Testis (tissue), 3 donors: Measurements from ENCODE around the gene LPP. TPM values are rescaled to one million over a fixed set of nuclear protein-coding genes. Genes with fewer than 3 reads are reported as not detected.

Experiments used
- DNase-seq: peaks from one replicate; pipeline ENCODE4 v3.0.0-alpha.2; 2019
- H3K27ac ChIP-seq, 2 donors: fragments of 200-600 bp; sonication (generic); one replicate each; pipeline ENCODE4 v1.5.1; 2019
- H3K27me3 ChIP-seq: fragments of 200-600 bp; sonication (generic); one replicate; pipeline ENCODE4 v1.5.1; 2019
- H3K36me3 ChIP-seq: fragments of 200-600 bp; sonication (generic); one replicate; pipeline ENCODE4 v1.5.1; 2017; ENCODE audit warnings: low read depth; ENCODE audit errors: missing control alignments
- H3K4me1 ChIP-seq: fragments of 200-600 bp; sonication (generic); one replicate; pipeline ENCODE4 v1.5.1; 2019
- H3K4me3 ChIP-seq, 2 donors: fragments of 200-600 bp; sonication (generic); one replicate each; pipeline ENCODE4 v1.5.1; 2017 to 2019
- H3K9me3 ChIP-seq: fragments of 200-600 bp; sonication (generic); one replicate; pipeline ENCODE4 v1.5.1; 2017
- CTCF ChIP-seq, 3 experiments: fragments of 450-650 bp in 2 of 3; fragments of 200-600 bp in 1 of 3; sonication (generic) in 1 of 3; IDR thresholded peaks; one replicate each; pipeline ENCODE4 v1.5.1; 2016 to 2019; ENCODE audit warnings: antibody characterized with exemption in 3 of 3, mild to moderate bottlenecking in 2 of 3, moderate library complexity in 1 of 3
- POLR2A ChIP-seq: fragments of 450-650 bp; IDR thresholded peaks from one replicate; pipeline ENCODE4 v1.6.1; 2017; ENCODE audit warnings: antibody characterized with exemption, mild to moderate bottlenecking, moderate library complexity
- WGBS, 2 donors: methylation state at CpG; one replicate each; pipeline ENCODE4 v1.1.5; 2018; 5-methylcytosine and 5-hydroxymethylcytosine counted together
- intact Hi-C: fragments of 100-400 bp; cut with DNase I; formaldehyde crosslinking; loops from one replicate; pipeline ENCODE4 v1.15.1; 2023; ENCODE audit warnings: low total_unique reads
- polyA plus RNA-seq: library from polyadenylated mRNA; stranded (reverse); fragments of 350-450 nt; fragmentation: Illumina TruSeq; extraction: RNeasy Lipid Tissue Mini Kit (QIAGEN cat#74804); gene quantifications from one replicate; pipeline ENCODE4 v1.2.3, GENCODE V29; 2014; ENCODE audit warnings: low read depth, low replicate concordance; ENCODE audit not compliant: insufficient read depth
- total RNA-seq, 2 donors: library from RNA; depleted of rRNA; stranded (reverse); fragments of >200 nt; gene quantifications; one replicate each; pipeline ENCODE4 v1.2.3, GENCODE V29; 2016

The LPP gene
- total and polyA plus RNA-seq, 3 donors from 2014 or later, result 89.9 to 135 (median 132) TPM

GRCh38 chr3:188673646-188674186 lies 519.8 kb downstream of the LPP start:
- H3K4me3 ChIP-seq, result no peak overlapping the region
- H3K9me3 ChIP-seq, result no peaks in the 10 kb centered on the region
- H3K36me3 ChIP-seq, result no peaks in the 10 kb centered on the region
- TF ChIP-seq POLR2A (no peak), CTCF (IDR thresholded peaks at IDR 0.05) (no peak)
- WGBS, 2 donors, result 78 to 95% methylated on average over 1 of the region's 1 CpG
- no peaks in the 10 kb centered on the region for H3K27me3 ChIP-seq
- H3K27ac ChIP-seq, result no peak overlapping the region
- no peak for DNase-seq
- intact Hi-C loops, result no loop called here
- H3K4me1 ChIP-seq, result no peaks in the 10 kb centered on the region

- WGBS, 2 donors, result 63 to 64% methylated on average over 3 of the region's 3 CpGs
- TF ChIP-seq CTCF (IDR thresholded peaks at IDR 0.05) (no peak), POLR2A (no peak)
- no peak for DNase-seq
- Histone ChIP-seq H3K9me3 (no peaks in the 10 kb centered on the region), H3K36me3 (no peaks in the 10 kb centered on the region), H3K4me3 (no peak overlapping the region), H3K27ac (no peak overlapping the region), H3K27me3 (no peaks in the 10 kb centered on the region), H3K4me1 (no peaks in the 10 kb centered on the region)
- intact Hi-C loops, result no loop called here
Observed at GRCh38 chr3:188674595-188674994, 520.6 kb downstream of the LPP start.

GRCh38 chr3:188677344-188677743 lies 523.4 kb downstream of the LPP start:
- no peaks in the 10 kb centered on the region for H3K27me3 ChIP-seq
- DNase-seq, result no peak
- TF ChIP-seq POLR2A (no peak), CTCF (IDR thresholded peaks at IDR 0.05) (no peak)
- no peak overlapping the region for H3K4me3 ChIP-seq
- 94 to 98% methylated on average over 1 of the region's 1 CpG for WGBS, 2 donors
- no peak overlapping the region for H3K27ac ChIP-seq
- no peaks in the 10 kb centered on the region for H3K9me3 ChIP-seq
- no peaks in the 10 kb centered on the region for H3K36me3 ChIP-seq
- intact Hi-C loops, result no loop called here
- H3K4me1 ChIP-seq, result peaks cover 4% of the 10 kb centered on the region

DNA sequence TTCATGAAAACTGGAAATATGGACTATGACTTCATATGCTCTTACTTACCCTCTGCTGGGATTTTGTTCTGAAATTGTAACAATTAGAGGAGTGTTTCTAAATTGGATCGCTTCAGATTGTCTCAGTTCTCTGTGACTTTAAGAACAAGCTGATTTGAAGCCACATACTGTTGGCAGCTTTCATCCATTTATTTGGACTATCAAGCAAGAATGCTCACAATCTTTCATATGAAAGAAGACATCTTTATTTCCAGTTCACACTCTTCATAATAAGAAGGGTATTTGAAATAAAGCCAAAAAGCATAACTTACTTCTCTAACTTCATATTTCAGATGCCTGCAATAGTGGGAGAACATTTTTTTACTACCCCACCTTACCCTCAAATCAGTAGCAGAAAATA lies 526.2 kb downstream of the LPP start:
- no peaks in the 10 kb centered on the region for H3K27me3 ChIP-seq
- intact Hi-C loops, result no loop called here
- H3K4me3 ChIP-seq, result no peak overlapping the region
- H3K36me3 ChIP-seq, result no peaks in the 10 kb centered on the region
- TF ChIP-seq POLR2A (no peak), CTCF (IDR thresholded peaks at IDR 0.05) (no peak)
- H3K27ac ChIP-seq, result peak overlapping the region in 1 of 2 donors; percentile 20
- 43 to 50% methylated on average over 1 of the region's 1 CpG for WGBS, 2 donors
- peaks cover 4% of the 10 kb centered on the region for H3K4me1 ChIP-seq
- DNase-seq, result no peak
- H3K9me3 ChIP-seq, result no peaks in the 10 kb centered on the region

DNA sequence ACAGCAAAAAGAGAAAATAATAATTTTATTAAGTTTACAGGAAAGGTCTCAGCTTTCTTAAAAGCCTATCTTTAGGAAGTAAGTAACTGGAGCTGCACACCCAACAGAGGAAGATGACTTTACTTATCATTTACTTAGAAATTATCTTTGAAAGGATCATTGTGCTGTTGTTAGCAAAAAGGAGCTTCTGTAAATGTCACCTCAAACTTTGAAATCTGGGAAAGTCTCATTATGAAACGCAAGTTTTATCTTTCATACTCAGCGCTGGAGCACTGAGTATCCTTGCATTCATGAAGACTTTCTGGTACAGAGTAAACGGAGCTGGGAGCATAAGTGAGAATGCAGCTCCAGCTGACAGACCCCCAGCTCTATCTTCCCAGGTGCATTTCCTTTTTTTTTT lies 526.6 kb downstream of the LPP start:
- DNase-seq, result no peak
- Histone ChIP-seq H3K27ac (no peak overlapping the region), H3K4me3 (no peak overlapping the region), H3K27me3 (no peaks in the 10 kb centered on the region), H3K4me1 (peaks cover 4% of the 10 kb centered on the region), H3K36me3 (no peaks in the 10 kb centered on the region), H3K9me3 (no peaks in the 10 kb centered on the region)
- TF ChIP-seq CTCF (IDR thresholded peaks at IDR 0.05) (no peak), POLR2A (no peak)
- intact Hi-C loops, result no loop called here
- 37 to 60% methylated on average over 3 of the region's 3 CpGs for WGBS, 2 donors
